ENCODE measurements around the gene ADAMTS7. TPM values are rescaled to one million over a fixed set of nuclear protein-coding genes. Genes with fewer than 3 reads are reported as not detected.
A peak's percentile ranks its signal among the peaks of the same experiment; 100 is the strongest.

ADAMTS7 gene
- total RNA-seq, 2 donors from 2014 or later: not detected

- DNase-seq: no peak
- peaks cover 46% of the 10 kb centered on the region for H3K27me3 Mint-ChIP-seq
Observed at GRCh38 chr15:78718837-78719236, 92.4 kb downstream of the ADAMTS7 start.

GRCh38 chr15:78717956-78718656, 93.2 kb downstream of the ADAMTS7 start:
- peaks cover 53% of the 10 kb centered on the region for H3K27me3 Mint-ChIP-seq
- H3K36me3 Mint-ChIP-seq (ENCODE audit: low read depth): peaks cover 6% of the 10 kb centered on the region
- H3K4me1 Mint-ChIP-seq: no peaks in the 10 kb centered on the region
- H3K4me3 Mint-ChIP-seq: no peak overlapping the region
- ATAC-seq (no peak), DNase-seq (no peak)
- no peak overlapping the region for H3K27ac Mint-ChIP-seq
- no peaks in the 10 kb centered on the region for H3K9me3 ChIP-seq (ENCODE audit: control insufficient read depth, low read length, poor library complexity, severe bottlenecking)

More at GRCh38 chr15:78718837-78719236, 92.4 kb downstream of the ADAMTS7 start:
- Mint-ChIP-seq H3K4me1 (no peaks in the 10 kb centered on the region), H3K36me3 (ENCODE audit: low read depth) (peaks cover 6% of the 10 kb centered on the region), H3K4me3 (no peak overlapping the region), H3K27ac (no peak overlapping the region)
- no peaks in the 10 kb centered on the region for H3K9me3 ChIP-seq (ENCODE audit: control insufficient read depth, low read length, poor library complexity, severe bottlenecking)
- no peak for ATAC-seq

- ATAC-seq (no peak), DNase-seq (no peak)
- H3K27ac Mint-ChIP-seq: no peak overlapping the region
- no peak overlapping the region for H3K4me3 Mint-ChIP-seq
- H3K9me3 ChIP-seq (ENCODE audit: control insufficient read depth, low read length, poor library complexity, severe bottlenecking): no peaks in the 10 kb centered on the region
- peaks cover 2% of the 10 kb centered on the region for H3K4me1 Mint-ChIP-seq
- H3K27me3 Mint-ChIP-seq: peaks cover 52% of the 10 kb centered on the region
- peaks cover 6% of the 10 kb centered on the region for H3K36me3 Mint-ChIP-seq (ENCODE audit: low read depth)
Observed at GRCh38 chr15:78716651-78717050, 94.6 kb downstream of the ADAMTS7 start.

- no peak for ATAC-seq
- DNase-seq: no peak
- no peak overlapping the region for H3K27ac Mint-ChIP-seq
- H3K36me3 Mint-ChIP-seq (ENCODE audit: low read depth): peaks cover 6% of the 10 kb centered on the region
- no peak overlapping the region for H3K4me3 Mint-ChIP-seq
- peaks cover 52% of the 10 kb centered on the region for H3K27me3 Mint-ChIP-seq
- no peaks in the 10 kb centered on the region for H3K9me3 ChIP-seq (ENCODE audit: control insufficient read depth, low read length, poor library complexity, severe bottlenecking)
- peaks cover 2% of the 10 kb centered on the region for H3K4me1 Mint-ChIP-seq
Observed at GRCh38 chr15:78715930-78716329, 95.3 kb downstream of the ADAMTS7 start.

- H3K27me3 Mint-ChIP-seq: peaks cover 52% of the 10 kb centered on the region
- no peak for ATAC-seq
Observed at GRCh38 chr15:78715434-78715833, 95.8 kb downstream of the ADAMTS7 start.

GRCh38 chr15:78714890-78715289, 96.4 kb downstream of the ADAMTS7 start:
- Mint-ChIP-seq H3K4me3 (no peak overlapping the region), H3K4me1 (peaks cover 2% of the 10 kb centered on the region), H3K36me3 (ENCODE audit: low read depth) (peaks cover 6% of the 10 kb centered on the region), H3K27me3 (peaks cover 49% of the 10 kb centered on the region), H3K27ac (no peak overlapping the region)
- ATAC-seq (no peak), DNase-seq (no peak)
- H3K9me3 ChIP-seq (ENCODE audit: control insufficient read depth, low read length, poor library complexity, severe bottlenecking): no peaks in the 10 kb centered on the region

More at GRCh38 chr15:78715434-78715833, 95.8 kb downstream of the ADAMTS7 start:
- Mint-ChIP-seq H3K36me3 (ENCODE audit: low read depth) (peaks cover 6% of the 10 kb centered on the region), H3K27ac (no peak overlapping the region), H3K4me1 (peaks cover 2% of the 10 kb centered on the region), H3K4me3 (no peak overlapping the region)
- DNase-seq: no peak
- H3K9me3 ChIP-seq (ENCODE audit: control insufficient read depth, low read length, poor library complexity, severe bottlenecking): no peaks in the 10 kb centered on the region

GRCh38 chr15:78712797-78713515, 98.3 kb downstream of the ADAMTS7 start:
- no peaks in the 10 kb centered on the region for H3K9me3 ChIP-seq (ENCODE audit: control insufficient read depth, low read length, poor library complexity, severe bottlenecking)
- H3K4me3 Mint-ChIP-seq: no peak overlapping the region
- no peak for ATAC-seq
- no peak overlapping the region for H3K27ac Mint-ChIP-seq
- DNase-seq: no peak
- H3K36me3 Mint-ChIP-seq (ENCODE audit: low read depth): peaks cover 6% of the 10 kb centered on the region
- H3K4me1 Mint-ChIP-seq: peaks cover 5% of the 10 kb centered on the region
- peaks cover 45% of the 10 kb centered on the region for H3K27me3 Mint-ChIP-seq

- Mint-ChIP-seq H3K36me3 (ENCODE audit: low read depth) (peaks cover 2% of the 10 kb centered on the region), H3K4me3 (no peak overlapping the region), H3K27ac (no peak overlapping the region), H3K4me1 (peaks cover 5% of the 10 kb centered on the region), H3K27me3 (peaks cover 51% of the 10 kb centered on the region)
- ATAC-seq: no peak
- no peak for DNase-seq
- no peaks in the 10 kb centered on the region for H3K9me3 ChIP-seq (ENCODE audit: control insufficient read depth, low read length, poor library complexity, severe bottlenecking)
Observed at GRCh38 chr15:78711638-78712037, 99.6 kb downstream of the ADAMTS7 start.

GRCh38 chr15:78709263-78709882, 101.9 kb downstream of the ADAMTS7 start:
- H3K4me3 Mint-ChIP-seq: no peak overlapping the region
- H3K4me1 Mint-ChIP-seq: peaks cover 6% of the 10 kb centered on the region
- DNase-seq (peak; percentile 37 to 52 (median 37)), ATAC-seq (peak; percentile 95)
- H3K27me3 Mint-ChIP-seq: peaks cover 56% of the 10 kb centered on the region
- no peak overlapping the region for H3K27ac Mint-ChIP-seq
- H3K9me3 ChIP-seq (ENCODE audit: control insufficient read depth, low read length, poor library complexity, severe bottlenecking): no peaks in the 10 kb centered on the region
- peaks cover 5% of the 10 kb centered on the region for H3K36me3 Mint-ChIP-seq (ENCODE audit: low read depth)

Other genes with a start within 250 kb of the ADAMTS7 start
- gene CHRNA5, start 245.9 kb downstream of the ADAMTS7 start, total RNA-seq: under 1 TPM; 0.39 to 0.65 TPM
- gene CHRNA3, start 190.5 kb downstream of the ADAMTS7 start, total RNA-seq: not detected
- gene CHRNB4, start 170.3 kb downstream of the ADAMTS7 start, total RNA-seq: not detected
- gene MORF4L1, start 61.4 kb upstream of the ADAMTS7 start, total RNA-seq: 100 to 1,000 TPM; 373 to 376 TPM
- 100 to 1,000 TPM; 109 to 116 TPM for gene CTSH, start 133.6 kb upstream of the ADAMTS7 start, total RNA-seq